GM19238 (cell line): ENCODE measurements around the gene CRTC3.
"Not testable (repeated sequence)": the region's sequence is repeated elsewhere in the genome, so short reads cannot be mapped to it uniquely, and the experiment has no call there.

Experiments used
- DNase-seq: peaks from one replicate; pipeline ENCODE4 v3.0.0; 2011; ENCODE audit warnings: low spot score; ENCODE audit not compliant: insufficient read length

Gene CRTC3, protein sequence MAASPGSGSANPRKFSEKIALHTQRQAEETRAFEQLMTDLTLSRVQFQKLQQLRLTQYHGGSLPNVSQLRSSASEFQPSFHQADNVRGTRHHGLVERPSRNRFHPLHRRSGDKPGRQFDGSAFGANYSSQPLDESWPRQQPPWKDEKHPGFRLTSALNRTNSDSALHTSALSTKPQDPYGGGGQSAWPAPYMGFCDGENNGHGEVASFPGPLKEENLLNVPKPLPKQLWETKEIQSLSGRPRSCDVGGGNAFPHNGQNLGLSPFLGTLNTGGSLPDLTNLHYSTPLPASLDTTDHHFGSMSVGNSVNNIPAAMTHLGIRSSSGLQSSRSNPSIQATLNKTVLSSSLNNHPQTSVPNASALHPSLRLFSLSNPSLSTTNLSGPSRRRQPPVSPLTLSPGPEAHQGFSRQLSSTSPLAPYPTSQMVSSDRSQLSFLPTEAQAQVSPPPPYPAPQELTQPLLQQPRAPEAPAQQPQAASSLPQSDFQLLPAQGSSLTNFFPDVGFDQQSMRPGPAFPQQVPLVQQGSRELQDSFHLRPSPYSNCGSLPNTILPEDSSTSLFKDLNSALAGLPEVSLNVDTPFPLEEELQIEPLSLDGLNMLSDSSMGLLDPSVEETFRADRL

DNA sequence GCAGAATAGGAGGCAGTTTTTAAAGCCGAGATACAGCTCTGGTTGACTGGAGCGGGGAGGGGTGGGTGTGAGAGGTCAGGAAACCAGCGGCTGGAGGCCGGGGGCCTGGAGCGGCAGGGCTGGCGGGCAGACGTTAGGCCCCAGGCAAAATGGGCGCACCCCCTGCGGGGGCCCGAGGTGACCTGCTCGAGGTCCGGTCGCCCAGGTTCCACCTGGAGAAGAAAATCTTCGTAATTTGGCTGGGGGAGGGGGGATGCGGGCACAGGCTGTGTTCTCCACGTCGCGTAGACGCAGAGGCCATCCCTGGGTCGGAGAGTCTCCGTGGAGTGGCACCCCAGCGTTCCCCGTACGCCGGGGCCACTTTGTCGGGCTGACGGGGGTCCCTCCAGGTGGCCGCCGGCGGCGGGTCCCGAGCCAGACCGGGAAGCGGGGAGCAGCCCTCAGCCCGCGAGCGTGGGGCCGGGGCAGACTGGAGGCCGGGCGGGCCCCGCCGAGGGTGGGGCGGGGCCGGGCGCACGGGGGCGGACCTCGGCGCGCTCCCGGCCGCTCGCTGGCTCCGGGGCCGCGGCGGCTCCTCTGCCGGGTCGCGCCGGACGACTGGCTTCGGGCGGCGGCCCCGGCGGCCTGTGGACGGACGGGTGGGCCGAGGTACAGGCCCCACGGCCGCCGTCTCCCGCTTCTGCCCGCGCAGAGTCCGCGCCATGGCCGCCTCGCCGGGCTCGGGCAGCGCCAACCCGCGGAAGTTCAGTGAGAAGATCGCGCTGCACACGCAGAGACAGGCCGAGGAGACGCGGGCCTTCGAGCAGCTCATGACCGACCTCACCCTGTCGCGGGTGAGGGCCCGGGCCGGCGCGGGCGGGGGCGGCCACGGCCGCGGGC, at the start of gene CRTC3:
Gene CRTC3 (plus strand): TSS at position 553 of the 879 bp plus-strand sequence. CDS start 149 bp downstream, at position 702.
- peak; percentile 85 for DNase-seq

- DNase-seq, result no peak
These were observed 48.7 kb upstream of the CRTC3 start for GRCh38 chr15:90481023-90481422.

DNA sequence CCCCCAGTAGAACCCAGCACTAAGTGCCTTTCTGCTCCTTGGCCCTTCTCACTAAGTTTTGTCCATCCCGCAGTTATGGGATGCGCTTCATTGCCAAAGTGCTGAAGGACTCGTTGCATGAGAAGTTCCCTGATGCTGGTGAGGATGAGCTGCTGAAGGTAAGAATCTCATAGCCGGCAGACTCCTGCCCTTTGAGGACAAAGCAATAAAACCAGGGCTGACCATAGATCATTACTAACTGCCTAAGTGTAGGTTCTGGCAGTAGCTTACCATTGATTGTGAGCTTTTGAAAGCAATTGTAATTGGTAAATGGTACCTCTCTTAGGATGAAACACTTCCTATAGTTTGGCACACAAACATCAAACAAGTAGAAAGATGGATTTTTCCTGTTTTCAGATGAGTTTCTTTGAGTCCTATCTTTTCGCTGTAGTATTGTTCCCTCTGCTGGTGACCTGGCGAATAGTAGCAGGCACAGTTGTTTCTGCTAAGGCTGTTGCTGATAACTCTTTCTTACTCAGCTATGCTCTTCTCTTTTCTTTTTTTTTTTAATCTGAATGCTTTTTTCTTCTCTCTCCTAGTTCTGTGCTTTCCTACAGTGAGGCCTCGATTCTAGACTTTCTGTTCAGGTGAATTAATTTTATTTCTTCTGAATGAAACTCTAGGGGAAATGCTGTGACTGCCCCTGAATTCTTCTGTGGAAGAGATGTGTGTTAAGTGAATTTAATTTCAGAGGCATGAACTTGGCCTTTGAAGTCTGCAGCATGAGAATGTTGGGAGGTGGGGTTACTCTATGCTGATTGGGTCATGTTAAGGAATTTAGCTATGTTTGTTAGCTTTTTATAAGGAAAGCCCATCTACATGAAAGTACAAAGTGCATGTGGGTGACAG, 47.4 kb upstream of the CRTC3 start:
- DNase-seq, result no peak

DNA sequence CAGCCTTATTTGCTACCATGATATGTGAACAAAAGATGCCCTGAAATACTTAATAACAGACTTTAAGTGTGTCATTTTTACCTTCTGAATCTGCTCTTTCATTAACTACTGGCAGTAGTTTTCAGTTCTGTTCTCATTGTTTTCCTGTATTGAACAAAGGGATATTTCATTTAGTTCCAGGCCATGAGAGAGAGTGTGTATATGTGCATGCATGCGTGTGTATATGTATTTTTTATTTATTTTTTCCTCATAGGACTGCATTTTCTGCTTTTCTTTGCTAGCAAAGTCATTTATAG, 46.8 kb upstream of the CRTC3 start:
- DNase-seq, result no peak

- no peak for DNase-seq
These were observed 46.1 kb upstream of the CRTC3 start for GRCh38 chr15:90483637-90484036.

DNA sequence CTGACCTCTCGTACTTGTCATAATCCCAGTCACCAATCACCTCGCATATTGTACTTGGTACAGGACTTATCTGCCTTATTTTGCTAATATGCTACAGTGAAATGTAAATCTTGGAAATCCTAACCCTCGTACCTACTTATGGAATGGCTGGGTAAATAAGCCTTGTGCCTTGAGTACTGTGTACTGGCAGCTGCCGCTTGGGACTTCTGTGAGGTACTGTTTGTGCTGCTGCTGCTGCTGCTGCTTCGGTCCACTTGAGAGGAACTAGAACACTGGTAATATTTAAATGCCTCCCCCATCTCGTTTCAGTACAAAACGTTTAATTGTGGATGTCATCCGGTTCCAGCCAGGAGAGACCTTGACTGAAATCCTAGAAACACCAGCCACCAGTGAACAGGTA, 42.5 kb upstream of the CRTC3 start:
- DNase-seq, result no peak

- DNase-seq, result no peak
These were observed 40.2 kb upstream of the CRTC3 start for GRCh38 chr15:90489514-90489913.

DNA sequence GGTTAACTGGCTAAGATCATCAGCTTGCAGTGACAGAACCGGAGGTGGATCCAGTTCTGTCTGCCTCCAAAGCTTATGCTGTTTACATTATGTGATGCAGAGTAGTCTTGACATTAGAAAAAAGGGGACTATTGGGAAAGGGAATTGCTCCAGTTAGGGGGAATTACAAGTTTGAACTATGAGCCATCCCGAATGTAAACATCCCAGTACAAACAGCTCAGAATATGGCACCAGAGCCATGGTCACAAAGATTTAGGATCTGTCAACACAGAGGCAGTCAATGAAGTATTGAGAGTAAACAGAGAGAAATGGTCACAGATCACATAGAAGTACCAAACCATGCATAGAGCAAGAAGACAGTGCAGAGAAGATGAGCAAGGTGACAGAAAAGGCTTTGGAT, 39.8 kb upstream of the CRTC3 start:
- DNase-seq, result no peak

GRCh38 chr15:90493647-90494046, 36.1 kb upstream of the CRTC3 start:
- no peak for DNase-seq

GRCh38 chr15:90495067-90495466, 34.7 kb upstream of the CRTC3 start:
- no peak for DNase-seq

- DNase-seq, result no peak
These were observed 32.9 kb upstream of the CRTC3 start for GRCh38 chr15:90496791-90497190.

GRCh38 chr15:90497376-90497775, 32.3 kb upstream of the CRTC3 start:
- no peak for DNase-seq

DNA sequence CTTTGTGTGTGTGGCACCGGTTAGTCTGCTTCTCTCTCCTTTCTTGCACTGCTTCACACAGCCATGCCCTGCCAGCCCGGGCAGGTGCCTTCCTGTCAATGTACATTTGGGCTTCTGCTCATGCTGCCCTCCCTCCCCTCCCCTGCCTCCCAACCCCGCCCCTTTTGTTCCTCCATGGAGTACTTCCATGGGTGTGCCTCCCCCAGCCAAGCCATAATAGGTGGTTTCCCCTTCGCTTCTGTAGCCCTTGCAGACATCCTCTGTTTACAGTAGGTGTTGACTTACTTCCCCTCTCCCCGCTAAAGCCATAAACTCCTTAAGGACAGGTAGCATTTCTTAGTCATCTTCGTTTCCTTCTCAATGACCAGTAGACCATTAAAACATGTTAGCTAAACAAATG, 31.8 kb upstream of the CRTC3 start:
- DNase-seq, result no peak

DNA sequence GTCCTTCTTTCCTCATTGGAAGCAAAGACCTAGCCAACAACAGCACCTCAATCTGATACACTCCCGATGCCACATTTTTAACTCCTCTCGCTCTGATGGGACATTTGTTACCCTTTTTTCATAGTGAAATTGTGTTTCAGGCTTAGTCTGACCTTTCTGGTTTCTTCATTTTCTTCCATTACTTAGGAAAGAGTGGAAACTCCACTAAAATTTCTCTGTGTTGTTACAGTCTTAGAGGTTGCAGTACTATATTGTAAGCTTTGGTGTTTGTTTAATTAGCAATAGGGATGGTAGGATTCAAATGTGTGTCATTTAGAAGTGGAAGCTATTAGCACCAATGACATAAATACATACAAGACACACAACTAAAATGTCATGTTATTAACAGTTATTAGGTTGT, 29.6 kb upstream of the CRTC3 start:
- no peak for DNase-seq

DNA sequence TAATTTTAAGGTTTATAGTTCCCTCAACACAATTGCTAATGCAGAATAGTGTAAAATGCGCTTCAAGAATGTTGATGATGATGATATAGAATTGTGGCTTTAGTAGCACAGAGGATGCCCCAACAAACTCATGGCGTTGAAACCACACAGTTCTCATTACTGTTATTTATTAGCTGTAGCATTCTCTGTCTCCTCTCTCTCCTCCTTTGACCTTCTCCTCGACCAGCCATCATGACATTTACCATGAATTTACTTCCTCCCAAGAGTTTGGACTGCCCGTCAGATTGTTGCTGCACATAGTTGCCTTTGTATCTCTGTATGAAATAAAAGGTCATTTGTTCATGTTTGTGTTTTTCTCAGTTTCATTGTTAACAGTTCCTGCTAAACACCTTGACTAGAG, 27.8 kb upstream of the CRTC3 start:
- no peak for DNase-seq

- not testable (repeated sequence) for DNase-seq
These were observed 18.9 kb upstream of the CRTC3 start for GRCh38 chr15:90510781-90511180.

DNA sequence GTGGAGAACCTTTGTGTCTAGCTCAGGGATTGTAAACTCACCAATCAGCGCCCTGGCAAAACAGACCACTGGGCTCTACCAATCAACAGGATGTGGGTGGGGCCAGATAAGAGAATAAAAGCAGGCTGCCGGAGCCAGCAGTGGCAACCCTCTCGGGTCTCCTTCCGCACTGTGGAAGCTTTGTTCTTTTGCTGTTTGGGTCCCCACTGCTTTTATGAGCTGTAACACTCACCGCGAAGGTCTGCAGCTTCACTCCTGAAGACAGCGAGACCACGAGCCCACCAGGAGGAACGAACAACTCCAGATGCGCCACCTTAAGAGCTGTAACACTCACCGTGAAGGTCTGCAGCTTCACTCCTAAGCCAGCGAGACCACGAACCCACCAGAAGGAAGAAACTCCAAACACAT, 18.5 kb upstream of the CRTC3 start:
- DNase-seq, result not testable (repeated sequence)

- no peak for DNase-seq
These were observed 17.4 kb upstream of the CRTC3 start for GRCh38 chr15:90512276-90512675.

GRCh38 chr15:90512981-90513380, 16.7 kb upstream of the CRTC3 start:
- no peak for DNase-seq

DNA sequence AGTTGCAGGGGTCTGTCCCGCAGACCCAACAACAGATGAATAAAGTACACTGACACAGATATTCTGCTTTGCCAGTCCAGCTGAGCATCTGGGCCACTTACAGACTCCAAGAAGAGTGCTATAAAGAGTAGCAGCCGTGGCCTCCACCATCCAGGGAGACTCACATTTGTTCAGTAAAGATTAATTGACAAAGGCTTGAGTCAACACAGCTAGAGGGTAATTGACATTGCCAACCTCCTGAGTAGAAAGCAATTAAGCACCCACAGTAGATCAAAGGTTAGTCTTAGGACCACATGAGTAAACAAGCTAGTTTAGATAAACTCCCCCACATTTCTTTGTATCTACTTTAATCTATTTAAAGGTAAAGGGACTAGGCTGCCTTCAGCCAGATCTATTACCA, 16.3 kb upstream of the CRTC3 start:
- DNase-seq, result no peak

GRCh38 chr15:90513893-90514292, 15.8 kb upstream of the CRTC3 start:
- DNase-seq, result not testable (repeated sequence)
